Endothelial cell of hepatic sinusoid (primary cell): Measurements from ENCODE around the gene LIMS3.
"Not testable (repeated sequence)": the region's sequence is repeated elsewhere in the genome, so short reads cannot be mapped to it uniquely, and the experiment has no call there.

ENCODE experiments used
- in situ Hi-C: cut with HindIII; loops from 2 replicates; pipeline ENCODE4 v1.10.0; 2017; ENCODE audit warnings: low sequenced_read_pairs

LIMS3 gene, protein sequence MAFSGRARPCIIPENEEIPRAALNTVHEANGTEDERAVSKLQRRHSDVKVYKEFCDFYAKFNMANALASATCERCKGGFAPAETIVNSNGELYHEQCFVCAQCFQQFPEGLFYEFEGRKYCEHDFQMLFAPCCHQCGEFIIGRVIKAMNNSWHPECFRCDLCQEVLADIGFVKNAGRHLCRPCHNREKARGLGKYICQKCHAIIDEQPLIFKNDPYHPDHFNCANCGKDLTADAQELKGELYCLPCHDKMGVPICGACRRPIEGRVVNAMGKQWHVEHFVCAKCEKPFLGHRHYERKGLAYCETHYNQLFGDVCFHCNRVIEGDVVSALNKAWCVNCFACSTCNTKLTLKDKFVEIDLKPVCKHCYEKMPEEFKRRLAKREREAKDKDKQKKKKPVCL

DNA sequence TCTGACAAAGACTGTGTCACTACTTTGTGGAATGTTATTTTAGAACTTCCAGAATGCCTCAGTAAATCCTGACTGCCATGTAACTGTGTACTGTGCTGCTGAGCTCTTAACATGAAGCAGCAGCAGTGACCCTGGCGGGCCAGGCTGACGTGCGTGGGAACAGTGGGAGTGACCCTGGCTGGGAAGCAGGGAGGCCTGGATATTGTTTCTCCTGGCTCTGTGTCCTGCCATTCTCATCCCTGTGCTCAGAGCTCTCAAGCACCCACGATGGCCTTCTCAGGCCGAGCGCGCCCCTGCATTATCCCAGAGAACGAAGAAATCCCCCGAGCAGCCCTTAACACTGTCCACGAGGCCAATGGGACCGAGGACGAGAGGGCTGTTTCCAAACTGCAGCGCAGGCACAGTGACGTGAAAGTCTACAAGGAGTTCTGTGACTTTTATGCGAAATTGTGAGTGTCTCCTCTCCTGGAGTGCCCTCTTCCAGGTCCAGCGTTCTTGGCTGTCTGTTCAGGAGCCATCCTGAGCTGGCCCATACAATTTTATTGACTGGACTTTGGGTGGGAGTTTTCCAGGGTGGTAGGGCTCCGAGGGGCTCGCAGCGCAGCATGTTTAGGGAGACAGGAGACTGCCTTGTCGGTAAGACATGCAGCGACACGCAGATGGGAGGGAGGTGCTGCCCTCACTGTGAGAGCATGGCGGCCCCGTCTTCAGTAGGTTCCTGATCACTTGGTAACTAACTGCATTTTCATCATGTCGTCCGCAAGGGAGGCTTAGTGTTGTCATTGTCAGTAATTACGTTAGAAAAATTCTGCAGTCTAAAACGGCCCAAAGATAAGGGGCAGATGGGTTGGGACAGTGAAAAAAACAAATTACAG, at the start of gene LIMS3:
Gene LIMS3 (plus strand): TSS at position 227 of the 875 bp plus-strand sequence. CDS start 41 bp downstream, at position 268.
- in situ Hi-C loops = not testable (repeated sequence)

DNA sequence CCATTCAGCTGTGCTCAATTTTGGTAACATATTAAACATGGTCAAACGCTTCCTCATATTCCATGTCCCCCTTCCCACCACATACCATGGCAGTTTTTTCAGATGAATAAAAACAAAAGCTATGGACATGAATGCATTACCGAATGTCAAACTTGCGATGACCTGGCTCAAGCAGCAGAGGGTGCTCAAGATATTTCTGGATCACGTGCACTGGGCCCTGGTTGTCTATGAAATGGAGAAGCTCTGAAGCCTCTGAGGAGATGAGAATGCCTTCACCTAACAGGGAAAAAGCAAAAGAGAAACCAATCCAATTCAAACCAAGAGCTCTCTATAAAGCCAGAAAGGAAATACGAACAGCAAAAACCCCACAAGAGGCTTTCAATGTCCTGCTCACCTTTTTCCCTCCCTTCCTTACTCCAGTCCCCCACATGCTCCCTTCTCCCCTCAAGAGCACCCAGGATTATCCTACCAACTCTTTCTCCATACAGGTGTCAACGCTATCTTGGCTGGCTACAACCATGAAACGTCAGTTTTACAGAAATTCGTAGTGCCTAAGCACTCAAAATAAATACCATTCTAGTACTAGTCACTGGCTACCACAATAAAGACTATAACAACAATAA, 27.2 kb upstream of the LIMS3 start:
- in situ Hi-C loops = not testable (repeated sequence)

DNA sequence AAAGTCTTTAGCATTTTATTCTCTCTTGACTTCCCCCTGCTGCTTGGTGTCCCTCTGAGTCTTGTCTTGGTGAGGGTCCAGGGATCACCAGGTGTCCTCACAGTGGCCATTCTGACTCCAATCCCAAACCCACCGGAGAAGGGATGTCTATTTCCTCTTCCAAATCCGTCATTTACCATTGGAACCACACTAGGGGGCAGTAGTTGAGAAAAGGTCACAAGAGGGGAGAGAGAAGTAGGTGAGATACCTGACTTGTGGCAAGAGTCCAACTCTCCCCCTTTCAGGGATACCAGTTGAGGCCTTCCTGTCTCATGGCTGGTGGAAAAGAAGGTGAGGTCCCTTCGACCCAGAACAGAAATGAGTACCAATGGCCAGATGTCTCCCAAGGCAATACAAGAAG, 21.9 kb upstream of the LIMS3 start:
- in situ Hi-C loops = not testable (repeated sequence)

DNA sequence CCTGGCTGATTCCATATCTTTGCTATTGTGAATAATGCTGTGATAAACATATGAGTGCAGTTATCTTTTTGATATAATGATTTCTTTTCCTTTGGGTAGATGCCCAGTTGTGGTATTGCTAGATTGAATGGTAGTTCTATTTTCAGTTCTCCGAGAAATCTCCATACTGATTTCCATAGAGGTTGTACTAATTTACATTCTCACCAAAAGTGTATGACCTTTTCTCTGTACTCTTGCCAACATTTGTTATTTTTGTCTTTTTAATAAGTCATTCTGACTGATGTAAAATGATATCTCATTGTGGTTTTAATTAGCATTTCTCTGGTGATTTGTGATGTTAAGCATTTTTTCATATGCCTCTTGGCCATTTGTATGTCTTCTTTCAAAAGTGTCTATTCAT, 16.4 kb upstream of the LIMS3 start:
- in situ Hi-C loops = not testable (repeated sequence)

DNA sequence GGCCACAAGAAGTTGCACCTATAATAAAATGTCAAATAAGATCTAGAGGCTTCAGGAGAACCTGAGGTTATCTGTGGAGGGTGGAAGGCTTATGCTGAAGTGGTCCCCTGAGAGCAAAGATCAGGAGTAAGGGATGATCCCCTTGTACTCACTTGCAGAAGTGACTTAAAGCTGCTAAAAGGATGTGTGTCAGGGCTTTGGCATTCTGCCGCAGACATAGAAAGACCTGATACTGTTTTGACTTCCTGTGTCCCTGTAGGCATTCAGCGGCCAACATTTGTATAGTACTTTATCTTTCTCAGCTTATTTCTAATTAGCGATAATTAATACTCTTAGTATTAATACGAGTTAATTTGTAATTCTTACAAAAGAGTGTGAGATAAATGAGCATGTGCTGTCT, 10.1 kb upstream of the LIMS3 start:
- in situ Hi-C loops = not testable (repeated sequence)

DNA sequence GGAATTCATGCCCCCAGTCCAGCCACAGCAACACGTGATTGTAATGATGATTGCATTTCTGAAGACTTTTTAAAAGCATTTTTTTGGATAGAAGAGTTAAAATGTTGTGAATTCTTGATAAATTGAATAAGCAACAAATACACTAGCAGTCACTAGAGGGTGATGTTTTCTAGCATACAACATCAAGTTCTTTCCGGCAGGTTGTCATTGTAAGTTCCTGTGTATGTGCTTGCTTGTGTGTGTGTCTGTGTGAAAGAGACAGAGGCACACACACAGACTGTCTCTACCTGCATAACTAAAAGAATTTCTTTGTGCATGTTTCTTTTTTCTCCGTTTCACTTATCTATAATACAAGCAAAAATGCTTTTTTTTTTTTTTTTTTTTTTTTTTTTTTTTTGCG, 8.6 kb upstream of the LIMS3 start:
- in situ Hi-C loops = not testable (repeated sequence)

DNA sequence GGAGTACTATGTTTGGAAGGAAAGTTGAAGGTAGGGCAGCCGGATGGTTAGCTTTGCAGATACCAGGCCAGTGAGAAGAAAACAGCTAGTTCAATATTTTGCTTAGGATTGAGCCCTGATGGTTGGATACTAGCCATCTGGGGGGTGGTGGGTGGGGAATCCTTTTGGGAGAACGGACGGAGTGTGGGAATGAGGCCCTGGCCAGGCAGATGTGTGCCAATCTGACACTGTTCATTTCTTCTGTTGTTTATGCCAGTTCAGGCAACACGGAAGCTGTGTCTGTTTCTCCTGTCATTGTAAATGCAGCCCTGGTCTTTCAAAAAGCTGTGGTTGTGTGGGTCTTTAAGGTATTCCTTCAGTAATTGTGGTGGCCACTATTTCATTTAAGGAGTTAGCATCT, 7.5 kb upstream of the LIMS3 start:
- in situ Hi-C loops = not testable (repeated sequence)

DNA sequence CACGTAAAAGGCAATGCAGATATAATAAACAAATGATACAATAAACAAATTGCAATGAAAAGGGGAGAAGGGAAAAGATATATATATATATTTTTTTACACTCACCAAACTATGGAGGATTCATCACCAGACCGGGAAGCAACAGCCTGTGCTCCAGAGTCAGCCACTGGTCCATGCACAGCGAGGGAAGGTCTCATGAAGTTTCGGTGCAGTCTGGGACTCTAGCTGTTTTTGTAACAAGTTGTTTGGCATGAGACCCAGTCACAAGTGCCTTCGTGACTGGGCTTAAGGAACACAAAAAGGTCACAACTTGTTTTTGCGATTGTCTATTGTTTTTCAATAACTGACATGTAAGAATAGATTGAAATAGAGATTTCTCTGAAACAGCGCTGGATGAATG, 4.8 kb upstream of the LIMS3 start:
- in situ Hi-C loops = not testable (repeated sequence)

DNA sequence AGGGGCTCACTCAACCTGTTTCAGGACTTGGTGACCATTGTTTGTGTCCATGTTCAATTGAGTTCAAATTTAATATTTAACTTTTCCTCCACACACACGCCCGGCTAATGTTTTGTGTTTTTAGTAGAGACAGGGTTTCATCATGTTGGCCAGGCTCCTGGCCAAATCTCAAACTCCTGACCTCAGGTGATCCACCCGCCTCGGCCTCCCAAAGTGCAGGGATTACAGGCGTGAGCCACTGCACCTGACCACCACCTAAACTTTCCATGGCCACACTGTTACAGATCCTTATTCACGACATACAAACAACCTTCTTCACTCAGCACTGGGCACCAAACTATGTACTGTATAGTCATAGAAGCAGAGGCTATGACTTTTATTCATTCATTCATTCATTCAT, 4.3 kb upstream of the LIMS3 start:
- in situ Hi-C loops = not testable (repeated sequence)

DNA sequence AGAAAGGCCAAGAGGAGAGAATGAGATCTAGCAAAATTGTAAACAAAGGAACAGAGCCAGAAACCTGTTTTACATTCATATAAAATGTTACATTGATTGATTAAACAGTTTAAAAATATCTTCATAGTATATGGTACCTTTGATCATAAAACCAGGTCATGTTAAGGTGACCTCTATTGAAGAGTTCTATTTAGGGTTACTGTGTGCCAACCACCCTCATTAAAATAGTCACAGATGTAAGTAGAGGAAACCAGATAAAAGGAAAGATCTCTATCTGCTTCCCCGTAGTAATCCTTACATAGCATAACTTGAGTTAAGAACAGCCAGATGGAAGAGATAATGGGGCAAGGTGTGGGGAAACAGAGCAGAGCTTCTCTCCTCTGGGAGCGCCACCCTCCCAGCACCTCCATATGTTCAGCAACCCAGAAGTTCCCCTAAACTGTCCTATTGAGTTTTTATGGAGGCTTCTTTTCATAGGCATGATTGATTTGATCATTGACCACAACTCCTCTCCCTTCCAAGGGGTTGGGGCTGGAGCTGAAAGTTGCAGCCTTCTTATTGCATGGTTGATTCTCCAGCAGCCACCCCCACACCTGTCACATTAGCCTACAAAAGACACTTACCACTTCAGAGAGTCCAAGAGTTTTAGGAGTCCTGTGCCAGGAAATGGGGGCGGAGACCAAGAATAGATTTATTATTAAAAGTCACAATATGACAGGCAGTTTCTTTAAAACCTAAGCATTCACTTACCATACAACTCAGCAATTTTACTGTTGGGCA, 3.2 kb upstream of the LIMS3 start:
- in situ Hi-C loops = not testable (repeated sequence)

DNA sequence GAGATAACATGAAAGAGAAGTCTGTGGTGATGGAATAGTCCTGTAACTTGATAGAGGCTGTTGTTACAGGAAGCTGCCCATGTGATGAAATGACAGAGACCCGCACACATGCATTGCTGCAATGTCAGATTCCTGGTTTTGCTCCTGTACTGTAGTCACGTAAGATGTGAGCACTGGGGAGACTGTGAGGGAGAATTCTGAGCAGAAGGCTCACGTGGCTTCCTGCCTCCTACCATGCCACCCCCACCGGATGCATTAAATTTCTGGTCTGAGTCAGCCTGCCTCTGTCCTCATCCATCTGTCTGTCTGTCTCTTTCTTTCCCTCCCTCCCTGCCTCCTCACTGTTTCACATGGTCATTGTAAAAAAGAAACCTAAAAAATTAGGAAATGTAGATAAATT, 2.3 kb upstream of the LIMS3 start:
- in situ Hi-C loops = not testable (repeated sequence)

DNA sequence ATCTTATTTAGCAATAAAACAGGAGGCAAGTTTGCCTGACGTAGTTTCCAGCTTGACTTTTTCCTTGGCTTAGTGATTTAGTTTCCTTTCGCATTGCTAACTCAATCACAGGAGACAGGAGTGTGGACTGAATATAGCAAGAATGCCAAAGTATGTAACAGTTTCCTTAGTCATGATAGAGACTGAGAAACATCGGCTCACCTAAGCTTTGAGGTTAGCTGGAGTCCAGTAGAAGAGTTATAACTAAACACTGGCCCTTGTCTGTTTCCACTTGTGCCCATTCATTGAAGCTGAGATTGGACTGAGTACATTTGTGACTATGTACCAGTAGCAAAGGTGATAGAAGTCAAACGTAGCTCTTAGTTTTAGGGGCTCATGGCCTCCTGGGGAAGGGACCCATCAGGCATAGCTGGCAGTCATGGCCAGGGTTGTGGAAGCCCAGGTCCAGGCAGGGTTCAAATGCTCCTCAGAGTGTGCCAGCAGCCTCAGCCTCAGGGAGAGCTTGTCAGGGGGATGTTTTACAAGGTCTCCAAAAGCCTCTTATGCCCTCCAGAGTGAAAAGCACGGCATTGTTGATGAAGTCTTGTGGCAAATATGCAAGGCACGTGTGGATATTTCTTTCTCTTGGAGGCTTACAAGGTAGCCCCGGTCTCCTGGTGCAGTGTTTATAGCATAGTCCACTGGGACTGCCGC, 573 bp upstream of the LIMS3 start:
- in situ Hi-C loops = not testable (repeated sequence)

DNA sequence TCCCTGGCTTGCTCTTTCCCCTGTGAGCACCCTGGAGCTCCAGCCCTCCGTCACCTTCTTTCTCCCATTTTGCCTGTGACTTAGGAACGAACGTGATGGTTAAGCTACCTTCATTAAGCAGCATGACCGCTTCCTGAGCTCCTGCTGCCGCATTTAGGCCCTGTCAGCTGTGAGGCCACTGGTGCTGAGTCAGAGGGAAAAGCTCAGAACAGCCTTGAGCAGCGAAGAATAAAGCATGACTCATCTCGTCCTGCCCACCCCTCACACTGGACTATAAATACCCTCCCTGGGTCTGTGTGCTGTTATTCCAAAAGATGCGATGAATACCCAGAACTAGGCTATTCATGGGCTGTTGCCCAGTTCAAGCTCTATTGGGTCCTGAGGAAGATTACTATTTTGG, 7.3 kb downstream of the LIMS3 start:
- in situ Hi-C loops = not testable (repeated sequence)

DNA sequence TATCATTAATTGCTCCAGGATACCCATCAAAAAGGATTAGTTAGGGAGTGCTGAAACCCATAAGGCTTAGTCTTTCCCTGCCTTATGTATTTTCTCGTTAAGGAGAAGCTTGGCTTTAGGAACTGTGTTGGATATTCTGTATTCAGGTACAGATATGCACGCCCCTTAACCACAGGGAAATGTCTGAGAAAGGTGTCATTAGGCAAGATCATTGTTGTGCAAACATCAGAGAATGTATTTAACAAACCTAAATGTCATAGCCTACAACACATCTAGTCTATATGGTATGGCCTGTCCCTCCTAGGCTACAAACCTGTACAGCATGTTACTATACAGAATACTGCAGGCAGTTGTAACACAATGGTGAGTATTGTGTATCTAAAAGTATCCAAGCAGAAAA, 10.1 kb downstream of the LIMS3 start:
- in situ Hi-C loops = not testable (repeated sequence)

DNA sequence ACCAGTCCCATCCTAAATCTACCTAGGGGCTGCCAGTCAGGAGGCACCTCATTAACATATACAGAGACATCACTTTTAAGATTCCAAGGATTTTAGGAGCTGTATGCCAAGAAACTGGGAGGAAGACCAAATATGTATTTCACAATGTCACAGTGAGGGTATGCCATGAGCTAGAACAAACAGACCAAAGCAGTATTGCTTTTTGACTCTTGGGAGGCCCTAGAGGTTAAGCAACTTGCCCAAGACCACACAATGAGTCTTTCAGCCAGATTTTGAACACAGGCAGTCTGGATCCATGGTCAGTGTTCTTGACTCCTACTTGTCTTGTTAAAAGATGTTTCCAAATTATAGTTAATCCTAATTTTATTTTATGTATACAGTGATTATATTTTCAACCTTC, 12.3 kb downstream of the LIMS3 start:
- in situ Hi-C loops = not testable (repeated sequence)

DNA sequence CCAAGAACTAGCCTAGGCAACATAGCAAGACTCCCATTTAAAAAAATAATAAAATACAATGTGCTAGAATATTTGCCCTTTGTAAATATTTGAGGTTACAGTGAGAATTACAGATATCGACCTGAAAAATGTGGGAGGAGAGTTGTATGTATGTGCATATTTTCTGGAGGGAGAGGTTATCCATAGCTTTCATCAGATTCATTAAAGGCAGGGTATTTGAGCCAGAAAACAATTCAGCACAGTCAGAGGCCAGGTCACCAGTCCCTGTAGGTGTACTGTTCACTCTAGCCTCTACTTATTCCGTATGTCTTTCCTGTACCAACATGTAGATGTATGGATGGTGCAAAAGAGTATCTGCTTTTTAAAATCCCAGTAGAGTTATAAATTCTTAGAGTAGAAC, 15.4 kb downstream of the LIMS3 start:
- in situ Hi-C loops = not testable (repeated sequence)

DNA sequence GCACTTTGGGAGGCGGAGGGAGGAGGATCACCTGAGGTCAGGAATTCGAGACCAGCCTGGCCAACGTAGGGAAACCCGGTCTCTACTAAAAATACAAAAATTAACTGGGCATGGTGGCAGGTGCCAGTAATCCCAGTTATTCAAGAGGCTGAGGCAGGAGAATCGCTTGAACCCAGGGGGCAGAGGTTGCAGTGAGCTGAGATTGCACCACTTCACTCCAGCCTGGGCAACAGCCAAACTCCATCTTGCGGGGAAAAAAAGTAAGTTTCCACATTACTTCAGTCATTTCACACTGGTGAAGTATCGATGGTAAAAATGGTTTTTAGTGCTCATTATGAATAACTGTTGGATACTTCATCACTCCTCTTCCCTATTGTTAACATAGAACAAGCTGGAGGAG, 16.1 kb downstream of the LIMS3 start:
- in situ Hi-C loops = not testable (repeated sequence)

DNA sequence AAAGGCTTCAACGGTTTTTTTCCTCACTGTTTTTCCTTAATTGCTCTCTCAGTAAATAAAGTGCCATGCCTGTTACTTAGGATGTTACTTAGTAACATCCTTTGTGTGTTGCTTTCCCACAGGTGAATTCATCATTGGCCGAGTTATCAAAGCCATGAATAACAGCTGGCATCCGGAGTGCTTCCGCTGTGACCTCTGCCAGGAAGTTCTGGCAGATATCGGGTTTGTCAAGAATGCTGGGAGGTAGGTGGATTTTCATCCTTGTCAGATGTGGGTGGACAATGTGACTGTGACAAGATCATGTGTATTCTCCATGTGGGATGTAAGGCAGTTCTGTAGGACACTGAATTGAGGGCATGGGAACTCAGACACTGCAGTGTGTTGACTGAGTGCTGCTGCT, 17.3 kb downstream of the LIMS3 start:
- in situ Hi-C loops = not testable (repeated sequence)

DNA sequence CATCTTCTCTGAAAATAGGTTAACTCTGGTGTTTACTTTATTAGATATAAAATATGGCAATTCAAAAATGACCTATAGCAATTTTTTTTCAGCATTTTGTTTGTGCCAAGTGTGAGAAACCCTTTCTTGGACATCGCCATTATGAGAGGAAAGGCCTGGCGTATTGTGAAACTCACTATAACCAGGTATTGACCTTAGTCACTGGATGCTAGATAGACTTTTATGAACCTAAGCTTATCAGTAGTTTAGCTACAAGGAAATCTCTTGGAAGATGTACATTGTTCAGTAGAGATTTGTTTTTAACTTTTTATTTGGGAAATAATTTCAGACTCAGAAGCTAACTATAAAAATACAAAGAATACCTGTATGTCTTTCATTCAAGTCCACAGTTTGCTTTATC, 21.7 kb downstream of the LIMS3 start:
- in situ Hi-C loops = not testable (repeated sequence)
